Right ventricle myocardium superior (tissue), 1 donor: ENCODE data around the gene HMGCS1. TPM values are rescaled to one million over a fixed set of nuclear protein-coding genes. Genes with fewer than 3 reads are reported as not detected.
"Not testable (repeated sequence)": the region's sequence is repeated elsewhere in the genome, so short reads cannot be mapped to it uniquely, and the experiment has no call there.

Experiments
- ATAC-seq: fragments of 200-7000 bp; cut with Tn5 transposase; one replicate; pipeline ENCODE4 v1.9.1; 2020; ENCODE audit warnings: mild to moderate bottlenecking; ENCODE audit not compliant: poor library complexity
- DNase-seq: peaks from one replicate; pipeline ENCODE4 v3.0.0-alpha.2; 2020
- intact Hi-C: fragments of 100-400 bp; cut with DNase I; formaldehyde crosslinking; loops from one replicate; pipeline ENCODE4 v1.11.2; 2022
- long read RNA-seq: library from polyadenylated mRNA; unstranded; transcript quantifications from one replicate; pipeline ENCODE4 v2.0.0, GENCODE V29; 2021
- total RNA-seq: library from RNA; stranded (reverse); fragmentation: NEBNext Ultra II Directional; extraction: Animal tissue kit (Norgen Biotek cat#: 25700); gene quantifications from one replicate; pipeline ENCODE4 v1.2.1, GENCODE V29; 2021
- donor health status: DM: no; HTN: yes; CAD: no; lungs with severe emphysema.

The HMGCS1 gene
- 21.6 TPM for total RNA-seq
- long read RNA-seq: 0 reads

GRCh38 chr5:43313035-43313853 lies at the start of gene HMGCS1:
Gene HMGCS1, minus strand, starts transcription at chr5:43313412. Its CDS starts 14,447 bp downstream, at chr5:43298965.
- intact Hi-C loops: loop anchor here (5.0 kb wide), 1 partner anchor 169 kb away; the partner anchor contains the start of gene TMEM267
- DNase-seq (peak; percentile 99), ATAC-seq (peak; percentile 98)

GRCh38 chr5:43358726-43359125 lies 45.5 kb upstream of the HMGCS1 start:
- no peak for ATAC-seq
- intact Hi-C loops: no loop called here
- DNase-seq: no peak

GRCh38 chr5:43358301-43358700 lies 45.1 kb upstream of the HMGCS1 start:
- DNase-seq: no peak
- intact Hi-C loops: no loop called here
- no peak for ATAC-seq

- DNase-seq (no peak), ATAC-seq (peak; percentile 20)
- intact Hi-C loops: no loop called here
Observed at GRCh38 chr5:43357878-43358281, 44.7 kb upstream of the HMGCS1 start.

GRCh38 chr5:43357067-43357466 lies 43.9 kb upstream of the HMGCS1 start:
- peak; percentile 43 for ATAC-seq
- intact Hi-C loops: no loop called here
- DNase-seq: no peak

GRCh38 chr5:43354774-43355173 lies 41.6 kb upstream of the HMGCS1 start:
- intact Hi-C loops: no loop called here
- DNase-seq: no peak
- no peak for ATAC-seq

GRCh38 chr5:43353668-43354067 lies 40.5 kb upstream of the HMGCS1 start:
- no peak for ATAC-seq
- DNase-seq: no peak
- intact Hi-C loops: no loop called here

GRCh38 chr5:43352915-43353314 lies 39.7 kb upstream of the HMGCS1 start:
- DNase-seq (no peak), ATAC-seq (no peak)
- intact Hi-C loops: no loop called here

GRCh38 chr5:43352131-43352530 lies 38.9 kb upstream of the HMGCS1 start:
- DNase-seq: no peak
- intact Hi-C loops: no loop called here
- ATAC-seq: no peak

- DNase-seq: no peak
- ATAC-seq: no peak
- intact Hi-C loops: no loop called here
Observed at GRCh38 chr5:43348861-43349363, 35.7 kb upstream of the HMGCS1 start.

- no peak for ATAC-seq
- intact Hi-C loops: no loop called here
- DNase-seq: no peak
Observed at GRCh38 chr5:43348207-43348606, 35.0 kb upstream of the HMGCS1 start.

GRCh38 chr5:43338862-43339261 lies 25.6 kb upstream of the HMGCS1 start:
- intact Hi-C loops: no loop called here
- ATAC-seq (no peak), DNase-seq (no peak)

GRCh38 chr5:43336159-43336558 lies 22.9 kb upstream of the HMGCS1 start:
- no peak for ATAC-seq
- no peak for DNase-seq
- intact Hi-C loops: no loop called here

- DNase-seq (no peak), ATAC-seq (no peak)
- intact Hi-C loops: no loop called here
Observed at GRCh38 chr5:43335681-43336080, 22.5 kb upstream of the HMGCS1 start.

- intact Hi-C loops: no loop called here
- DNase-seq (no peak), ATAC-seq (no peak)
Observed at GRCh38 chr5:43332401-43332800, 19.2 kb upstream of the HMGCS1 start.

- ATAC-seq, intact Hi-C loops, DNase-seq: not testable (repeated sequence)
Observed at GRCh38 chr5:43325624-43326023, 12.4 kb upstream of the HMGCS1 start.

- DNase-seq, ATAC-seq, intact Hi-C loops: not testable (repeated sequence)
Observed at GRCh38 chr5:43323488-43323887, 10.3 kb upstream of the HMGCS1 start.

- no peak for ATAC-seq
- intact Hi-C loops: no loop called here
- no peak for DNase-seq
Observed at GRCh38 chr5:43320846-43321245, 7.6 kb upstream of the HMGCS1 start.

- intact Hi-C loops: no loop called here
- ATAC-seq (no peak), DNase-seq (no peak)
Observed at GRCh38 chr5:43316421-43316820, 3.2 kb upstream of the HMGCS1 start.

GRCh38 chr5:43315682-43316081 lies 2.5 kb upstream of the HMGCS1 start:
- intact Hi-C loops: no loop called here
- no peak for ATAC-seq
- DNase-seq: no peak
